HG03064 (cell line): Measurements from ENCODE around the gene RNF114.
"Not testable (repeated sequence)": the region's sequence is repeated elsewhere in the genome, so short reads cannot be mapped to it uniquely, and the experiment has no call there.

Experiments
- ATAC-seq: cut with Tn5 transposase; IDR thresholded peaks from one replicate; pipeline ENCODE4 v1.9.1; 2021; ENCODE audit warnings: low read depth; ENCODE audit not compliant: unreplicated experiment

The RNF114 gene

GRCh38 chr20:49983848-49984408 is 47.7 kb downstream of the RNF114 start:
- ATAC-seq = no peak

GRCh38 chr20:49984426-49985153 is 48.4 kb downstream of the RNF114 start:
- no peak for ATAC-seq

- no peak for ATAC-seq
These were observed 49.0 kb downstream of the RNF114 start for GRCh38 chr20:49985157-49985556.

- ATAC-seq = no peak
These were observed 49.4 kb downstream of the RNF114 start for GRCh38 chr20:49985617-49986016.

GRCh38 chr20:49986049-49986448 is 49.9 kb downstream of the RNF114 start:
- ATAC-seq = no peak

- ATAC-seq = no peak
These were observed 51.0 kb downstream of the RNF114 start for GRCh38 chr20:49987015-49987867.

GRCh38 chr20:49987868-49988690 is 51.9 kb downstream of the RNF114 start:
- ATAC-seq = no peak

- no peak for ATAC-seq
These were observed 53.3 kb downstream of the RNF114 start for GRCh38 chr20:49989234-49990065.

- ATAC-seq = no peak
These were observed 54.1 kb downstream of the RNF114 start for GRCh38 chr20:49990271-49990720.

- ATAC-seq = no peak
These were observed 57.1 kb downstream of the RNF114 start for GRCh38 chr20:49993301-49993751.

- ATAC-seq = no peak
These were observed 59.4 kb downstream of the RNF114 start for GRCh38 chr20:49995586-49995985.

GRCh38 chr20:49998478-49999188 is 62.4 kb downstream of the RNF114 start:
- ATAC-seq = not testable (repeated sequence)

- ATAC-seq = no peak
These were observed 63.1 kb downstream of the RNF114 start for GRCh38 chr20:49999329-49999728.

GRCh38 chr20:50000548-50001222 is 64.5 kb downstream of the RNF114 start:
- not testable (repeated sequence) for ATAC-seq

- ATAC-seq = no peak
These were observed 65.7 kb downstream of the RNF114 start for GRCh38 chr20:50001784-50002311.

- ATAC-seq = no peak
These were observed 67.1 kb downstream of the RNF114 start for GRCh38 chr20:50003253-50003656.
